GM21529 (cell line): Measurements from ENCODE around the gene CNN2.
A peak's percentile ranks its signal among the peaks of the same experiment; 100 is the strongest.

Experiments used
- ATAC-seq: cut with Tn5 transposase; IDR thresholded peaks from one replicate; pipeline ENCODE4 v1.9.1; 2021; ENCODE audit not compliant: unreplicated experiment

CNN2 gene

DNA sequence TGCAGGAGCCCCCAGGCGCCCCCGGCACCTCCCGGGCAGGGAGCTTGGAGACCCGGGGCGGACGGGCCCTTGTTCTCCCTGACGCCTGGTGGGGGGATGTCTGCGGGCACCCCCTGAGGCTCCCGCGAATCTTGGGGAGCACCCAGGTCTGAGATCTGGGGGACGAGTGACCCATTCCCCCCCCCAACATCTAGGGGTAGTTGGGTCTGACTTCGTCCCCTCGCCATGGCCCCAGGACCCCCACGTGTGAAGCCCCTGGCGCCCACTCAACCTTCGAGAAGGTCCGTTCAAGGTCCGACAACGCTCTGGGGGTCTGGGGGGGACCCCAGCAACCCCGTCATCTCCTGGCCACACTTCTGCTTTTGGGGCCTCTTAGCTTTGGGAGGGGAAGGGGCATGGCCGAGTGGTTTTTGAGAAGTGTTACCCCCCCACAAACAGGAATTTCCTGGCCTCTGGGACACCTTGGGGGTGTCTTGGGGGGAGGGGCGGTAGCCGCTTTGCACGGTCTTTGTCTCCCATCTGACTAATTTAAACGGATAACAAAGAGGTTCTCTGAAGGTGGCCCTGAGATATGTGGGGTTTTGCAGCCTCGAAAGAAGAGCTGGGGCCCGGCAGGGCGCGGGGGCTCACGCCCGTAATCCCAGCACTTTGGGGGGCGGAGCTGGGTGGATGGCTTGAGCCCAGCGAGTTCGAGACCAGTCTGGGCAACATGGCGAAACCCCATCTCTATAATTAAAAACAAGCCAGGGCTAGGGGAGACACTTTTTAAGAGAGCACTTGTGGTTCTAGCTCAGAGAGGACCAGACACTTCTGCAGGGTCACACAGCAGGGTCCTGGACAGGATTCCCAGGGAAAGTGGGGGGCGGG lies 608 bp downstream of the CNN2 start:
- ATAC-seq = no peak

DNA sequence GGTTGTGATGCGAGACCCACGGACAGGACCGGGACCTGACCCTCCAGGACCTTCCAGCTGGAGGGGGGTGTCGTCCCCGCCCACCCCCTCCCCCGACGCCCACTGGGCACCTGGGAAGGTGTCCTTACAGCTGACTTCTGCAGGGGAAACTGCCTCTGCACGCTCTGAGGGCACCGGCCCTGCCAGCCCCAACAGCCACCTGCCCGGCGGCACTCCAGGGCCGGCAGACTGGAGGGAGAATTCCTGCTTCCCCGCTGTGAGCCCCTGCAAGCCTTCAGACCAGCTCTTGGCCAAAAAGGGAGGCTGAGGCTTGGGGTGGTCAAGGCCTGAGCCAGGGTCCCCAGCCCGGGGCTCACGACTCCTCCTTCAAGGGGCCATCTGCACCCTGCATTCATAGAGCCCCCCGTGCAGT lies 1.2 kb downstream of the CNN2 start:
- ATAC-seq = no peak

DNA sequence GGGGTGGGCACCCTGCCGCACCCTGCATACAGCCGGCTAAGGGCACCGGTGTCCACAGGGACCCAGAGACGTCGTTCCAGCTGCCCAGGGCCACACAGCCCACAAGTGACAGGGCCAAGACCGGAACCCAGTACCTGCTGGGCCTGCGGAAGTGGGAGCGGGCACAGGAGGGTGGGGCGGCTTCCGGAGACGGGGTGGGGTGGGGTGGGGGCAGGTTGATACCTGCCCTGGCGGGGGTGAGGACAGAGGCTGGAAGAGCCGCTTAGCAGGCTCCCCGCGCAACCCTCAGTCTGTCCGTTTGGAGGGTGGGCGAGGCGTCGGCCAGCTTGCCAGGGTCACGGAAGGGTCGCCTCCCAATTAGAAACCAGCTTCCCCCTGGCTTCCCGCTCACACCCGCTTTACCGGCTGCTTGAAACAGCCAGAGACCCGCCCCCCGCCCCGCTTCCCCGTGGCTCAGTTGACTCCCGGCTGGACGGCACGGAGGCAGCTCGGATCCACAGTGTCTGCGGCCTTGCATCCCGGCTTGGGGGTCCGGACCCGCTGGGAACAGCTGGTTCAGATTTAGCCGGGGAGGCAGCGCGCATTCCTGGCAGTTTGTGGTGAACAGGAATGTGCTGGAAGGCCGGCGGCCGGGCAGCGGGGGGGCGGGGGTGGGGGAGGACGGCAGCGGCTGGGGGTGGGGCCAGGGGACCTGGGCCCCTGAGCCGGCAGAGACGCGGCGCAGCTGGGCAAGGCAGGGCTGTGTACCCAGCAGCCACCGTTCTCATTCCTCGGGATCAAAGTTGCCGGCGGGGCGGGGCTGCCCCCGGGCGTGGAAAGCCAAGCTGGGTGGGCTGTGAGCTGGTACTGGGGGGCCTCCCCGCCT lies 1.9 kb downstream of the CNN2 start:
- peak; percentile 36 for ATAC-seq

DNA sequence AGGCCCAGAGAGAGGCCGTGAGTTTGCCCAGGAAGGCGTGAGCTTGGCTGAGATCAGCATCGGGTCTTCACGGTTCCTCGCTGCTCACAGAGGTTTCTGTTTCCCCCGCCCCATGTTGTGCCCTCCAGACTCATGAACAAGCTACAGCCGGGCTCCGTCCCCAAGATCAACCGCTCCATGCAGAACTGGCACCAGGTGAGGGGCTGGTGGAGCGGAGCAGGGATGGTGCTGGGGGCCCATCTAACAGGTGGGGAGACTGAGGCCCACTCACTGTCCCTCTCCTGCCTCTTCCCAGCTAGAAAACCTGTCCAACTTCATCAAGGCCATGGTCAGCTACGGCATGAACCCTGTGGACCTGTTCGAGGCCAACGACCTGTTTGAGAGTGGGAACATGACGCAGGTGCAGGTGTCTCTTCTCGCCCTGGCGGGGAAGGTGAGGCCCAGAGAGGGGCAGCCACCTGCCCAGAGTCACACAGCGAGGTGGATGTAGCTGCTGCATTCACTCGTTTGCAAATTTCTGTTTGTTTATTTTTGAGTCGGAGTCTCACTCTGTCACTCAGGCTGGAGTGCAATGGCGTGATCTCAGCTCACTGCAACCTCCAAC lies 6.0 kb downstream of the CNN2 start:
- ATAC-seq = no peak

DNA sequence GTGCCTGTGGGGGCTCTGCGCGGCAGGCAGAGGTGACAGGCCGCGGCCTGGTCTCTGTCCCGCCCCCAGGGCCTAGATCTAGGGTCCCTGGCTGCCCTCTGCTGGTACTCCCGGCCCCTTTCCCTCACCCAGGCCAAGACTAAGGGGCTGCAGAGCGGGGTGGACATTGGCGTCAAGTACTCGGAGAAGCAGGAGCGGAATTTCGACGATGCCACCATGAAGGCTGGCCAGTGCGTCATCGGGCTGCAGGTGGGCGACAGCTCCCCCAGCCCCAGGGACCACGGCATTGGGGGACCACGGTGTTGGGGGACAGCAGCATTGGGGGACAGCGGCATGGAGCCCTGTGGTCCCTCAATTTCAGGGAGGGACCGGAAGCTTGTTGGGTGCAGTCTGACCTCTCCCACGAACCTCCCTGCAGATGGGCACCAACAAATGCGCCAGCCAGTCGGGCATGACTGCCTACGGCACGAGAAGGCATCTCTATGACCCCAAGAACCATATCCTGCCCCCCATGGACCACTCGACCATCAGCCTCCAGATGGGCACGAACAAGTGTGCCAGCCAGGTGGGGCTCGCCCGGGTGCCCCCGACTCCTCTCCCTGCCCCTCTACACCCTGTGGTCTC lies 9.7 kb downstream of the CNN2 start:
- ATAC-seq = no peak

DNA sequence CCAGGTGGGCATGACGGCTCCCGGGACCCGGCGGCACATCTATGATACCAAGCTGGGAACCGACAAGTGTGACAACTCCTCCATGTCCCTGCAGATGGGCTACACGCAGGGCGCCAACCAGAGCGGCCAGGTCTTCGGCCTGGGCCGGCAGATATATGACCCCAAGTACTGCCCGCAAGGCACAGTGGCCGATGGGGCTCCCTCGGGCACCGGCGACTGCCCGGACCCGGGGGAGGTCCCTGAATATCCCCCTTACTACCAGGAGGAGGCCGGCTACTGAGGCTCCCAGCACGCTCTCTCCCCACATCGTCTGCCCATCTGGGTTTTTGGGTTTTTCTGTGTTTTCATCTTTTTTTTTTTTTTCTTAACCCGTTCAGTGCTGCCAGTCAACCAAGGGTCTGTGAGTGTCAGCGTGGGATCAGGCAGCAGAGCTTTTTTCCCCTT lies 11.2 kb downstream of the CNN2 start:
- ATAC-seq = no peak

DNA sequence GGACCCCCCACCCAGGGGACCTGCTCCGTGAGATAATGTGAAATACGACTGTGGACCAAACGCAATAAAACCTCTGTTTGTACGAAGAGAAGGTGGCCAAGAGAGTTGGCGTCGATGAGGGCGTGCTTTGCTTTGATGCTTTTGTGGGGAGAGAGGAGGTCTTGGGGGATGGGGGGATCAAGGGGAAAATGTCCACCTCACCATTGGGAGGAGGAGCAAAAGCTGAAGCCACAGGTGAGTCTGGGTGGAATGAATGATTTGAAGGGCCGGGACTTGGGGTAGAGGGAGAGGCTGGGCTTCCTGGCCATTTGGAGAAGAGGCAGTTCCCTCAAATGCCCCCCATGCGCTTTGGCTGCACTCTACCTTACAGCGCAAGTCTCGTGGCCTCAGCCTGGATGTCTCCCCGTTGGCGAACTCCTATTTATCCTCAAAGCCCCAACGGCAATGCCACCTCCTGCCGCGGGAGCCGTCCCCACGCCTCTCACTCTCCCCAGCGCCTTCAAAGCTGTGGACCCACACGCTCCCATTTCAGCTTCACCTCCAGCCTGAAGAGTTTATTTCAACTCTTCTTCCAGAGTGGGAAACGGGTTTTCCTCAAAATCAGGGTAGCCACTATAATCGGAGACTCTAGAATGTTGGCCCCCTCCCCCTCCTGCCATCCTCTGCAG lies 12.7 kb downstream of the CNN2 start:
- no peak for ATAC-seq

DNA sequence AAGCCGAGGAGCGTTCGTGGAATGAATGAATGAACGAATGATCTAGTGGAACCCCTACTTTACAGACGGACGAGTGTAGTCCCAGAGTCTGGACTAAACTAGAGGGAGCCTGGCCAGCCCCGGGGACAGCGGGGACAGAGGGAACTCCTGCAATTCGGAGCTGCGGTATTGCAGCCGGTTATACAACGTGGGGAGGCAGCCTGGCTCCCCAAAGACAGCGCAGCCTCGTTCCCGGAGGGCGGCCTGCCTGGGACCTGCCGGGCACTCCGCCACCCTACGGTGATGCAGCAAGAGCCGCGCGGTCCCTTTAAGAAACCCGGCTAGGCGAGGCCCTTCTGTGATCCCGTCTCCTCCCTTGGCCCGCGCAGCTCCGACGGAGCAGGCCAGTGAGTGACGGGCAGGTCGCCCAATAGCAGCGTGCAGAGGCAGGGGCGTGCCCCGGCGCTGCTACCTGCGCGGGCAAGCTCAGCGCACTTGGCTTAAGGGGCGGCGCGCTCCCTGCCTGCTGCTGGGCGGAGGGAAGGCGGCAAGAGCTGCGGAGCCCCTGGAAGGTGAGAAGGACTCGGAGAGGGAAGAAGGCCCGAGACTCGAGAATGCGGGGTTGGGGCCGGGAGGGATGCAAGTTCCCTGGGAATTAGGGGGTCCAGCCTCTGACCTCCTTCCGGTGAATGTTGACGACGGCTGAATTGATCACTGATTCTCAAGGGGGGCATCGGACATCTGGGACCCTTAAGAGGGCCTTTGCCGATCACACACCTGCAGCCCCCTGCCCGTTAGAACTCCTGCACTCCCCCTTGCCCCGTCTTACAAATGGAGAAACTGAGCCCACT lies 13.5 kb downstream of the CNN2 start, which contains the start of gene ABCA7:
Gene ABCA7 (plus strand): TSS at position 462 of the 830 bp plus-strand sequence. CDS start 1,255 bp downstream, outside the sequence.
- ATAC-seq = peak; percentile 66

DNA sequence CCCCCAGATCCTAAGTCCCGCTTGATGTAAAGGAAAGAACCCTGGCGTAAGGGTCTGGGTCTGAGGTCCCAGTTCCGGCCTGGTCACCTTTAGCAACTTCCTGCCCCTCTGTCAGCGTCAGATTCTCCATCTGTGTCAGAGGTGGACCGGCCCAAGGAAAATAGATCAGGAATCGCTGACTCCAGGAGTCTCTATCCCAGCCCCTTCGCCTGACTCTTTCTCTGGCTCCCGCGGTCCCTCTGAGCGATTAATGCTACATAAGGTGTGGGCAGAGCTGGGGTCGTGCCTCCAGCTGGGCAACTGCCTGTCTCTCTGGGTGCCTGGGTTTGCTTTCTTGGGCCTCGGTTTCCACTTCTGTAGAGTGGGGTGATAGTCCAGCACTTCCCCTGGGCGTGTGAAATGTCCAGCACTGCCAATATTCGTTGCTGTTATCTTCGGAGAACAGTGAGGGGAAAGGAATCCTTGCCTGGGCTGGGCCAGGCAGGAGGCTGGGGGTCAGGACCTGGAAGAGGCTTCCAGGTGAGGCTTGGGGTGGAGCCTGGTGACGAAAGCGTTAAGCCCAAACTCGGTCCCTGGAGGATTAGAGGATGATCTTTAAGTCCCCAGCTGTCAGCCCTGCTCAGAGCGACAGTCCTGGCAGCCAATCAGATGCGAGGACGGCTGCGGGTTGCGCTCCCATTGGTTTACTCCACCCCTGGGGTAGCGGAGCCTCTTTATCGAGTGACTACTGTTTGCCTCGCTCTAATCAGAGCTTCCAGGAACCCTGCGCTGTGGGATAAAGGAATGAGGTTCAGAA lies 14.3 kb downstream of the CNN2 start:
- no peak for ATAC-seq

DNA sequence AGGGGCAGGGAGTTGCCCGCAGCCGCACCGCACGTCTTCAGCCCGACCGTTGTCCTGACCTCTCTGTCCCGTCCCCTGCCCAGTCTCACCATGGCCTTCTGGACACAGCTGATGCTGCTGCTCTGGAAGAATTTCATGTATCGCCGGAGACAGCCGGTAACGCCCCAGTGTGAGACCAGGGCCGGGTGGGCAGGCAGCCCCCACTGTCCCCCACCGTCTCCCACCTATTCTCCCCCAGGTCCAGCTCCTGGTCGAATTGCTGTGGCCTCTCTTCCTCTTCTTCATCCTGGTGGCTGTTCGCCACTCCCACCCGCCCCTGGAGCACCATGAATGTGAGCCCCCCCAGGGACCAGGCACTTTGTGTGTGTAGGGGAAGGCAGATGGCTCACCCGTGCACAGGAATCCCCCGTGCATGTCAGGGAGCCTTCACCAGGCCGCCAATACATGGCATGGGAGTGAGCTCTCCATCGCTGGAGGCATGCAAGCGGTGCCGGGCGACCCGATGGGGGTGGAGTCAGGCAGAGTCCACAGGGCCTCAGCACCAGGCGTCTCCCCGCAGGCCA lies 14.9 kb downstream of the CNN2 start:
- no peak for ATAC-seq

DNA sequence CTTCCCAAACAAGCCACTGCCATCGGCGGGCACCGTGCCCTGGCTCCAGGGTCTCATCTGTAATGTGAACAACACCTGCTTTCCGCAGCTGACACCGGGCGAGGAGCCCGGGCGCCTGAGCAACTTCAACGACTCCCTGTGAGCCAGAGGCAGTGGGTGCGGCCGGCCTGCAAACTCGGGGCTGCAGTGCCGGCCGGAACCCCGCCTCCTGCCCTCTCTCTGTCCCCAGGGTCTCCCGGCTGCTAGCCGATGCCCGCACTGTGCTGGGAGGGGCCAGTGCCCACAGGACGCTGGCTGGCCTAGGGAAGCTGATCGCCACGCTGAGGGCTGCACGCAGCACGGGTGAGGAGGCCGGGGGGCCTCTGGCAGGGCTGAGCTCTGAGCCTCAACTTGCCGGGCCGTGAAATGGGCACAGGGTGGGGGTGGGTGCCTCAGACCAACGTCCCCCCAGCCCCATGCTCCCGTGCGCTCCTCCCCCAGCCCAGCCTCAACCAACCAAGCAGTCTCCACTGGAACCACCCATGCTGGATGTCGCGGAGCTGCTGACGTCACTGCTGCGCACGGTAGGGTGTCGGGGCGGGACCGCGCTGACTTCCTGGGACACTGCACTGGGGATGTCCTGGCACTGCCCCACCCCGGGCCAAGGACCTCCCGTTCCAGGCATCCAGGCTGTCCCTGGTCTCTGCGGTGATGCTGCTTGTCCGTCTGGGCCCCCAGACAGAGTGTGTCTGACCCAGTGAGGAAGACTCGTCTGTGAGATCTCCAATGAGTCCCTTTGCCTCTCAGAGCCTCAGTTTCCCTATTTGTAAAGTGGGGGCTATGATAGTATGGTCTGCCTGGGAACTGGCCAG lies 15.7 kb downstream of the CNN2 start:
- no peak for ATAC-seq

DNA sequence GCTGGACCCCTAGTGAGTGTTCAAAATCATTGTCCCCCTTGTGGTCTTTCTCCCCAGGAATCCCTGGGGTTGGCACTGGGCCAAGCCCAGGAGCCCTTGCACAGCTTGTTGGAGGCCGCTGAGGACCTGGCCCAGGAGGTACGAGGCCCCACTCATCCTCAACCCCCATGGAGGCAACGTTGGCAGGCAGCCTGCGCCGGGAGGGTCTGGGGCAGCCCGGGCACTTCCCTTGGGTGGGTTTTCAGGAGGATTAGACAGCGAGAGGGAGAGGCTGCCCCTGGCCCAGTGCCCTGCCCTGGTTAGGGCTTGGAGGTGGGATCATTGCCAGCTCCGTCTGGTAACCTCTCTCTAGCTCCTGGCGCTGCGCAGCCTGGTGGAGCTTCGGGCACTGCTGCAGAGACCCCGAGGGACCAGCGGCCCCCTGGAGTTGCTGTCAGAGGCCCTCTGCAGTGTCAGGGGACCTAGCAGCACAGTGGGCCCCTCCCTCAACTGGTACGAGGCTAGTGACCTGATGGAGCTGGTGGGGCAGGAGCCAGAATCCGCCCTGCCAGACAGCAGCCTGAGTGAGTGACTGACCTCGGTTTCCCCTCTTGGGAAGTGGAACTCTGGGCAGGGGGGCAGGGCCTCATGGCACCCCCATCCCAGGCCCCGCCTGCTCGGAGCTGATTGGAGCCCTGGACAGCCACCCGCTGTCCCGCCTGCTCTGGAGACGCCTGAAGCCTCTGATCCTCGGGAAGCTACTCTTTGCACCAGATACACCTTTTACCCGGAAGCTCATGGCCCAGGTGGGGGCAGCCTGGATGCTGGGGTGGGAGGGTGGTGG lies 16.5 kb downstream of the CNN2 start:
- no peak for ATAC-seq

DNA sequence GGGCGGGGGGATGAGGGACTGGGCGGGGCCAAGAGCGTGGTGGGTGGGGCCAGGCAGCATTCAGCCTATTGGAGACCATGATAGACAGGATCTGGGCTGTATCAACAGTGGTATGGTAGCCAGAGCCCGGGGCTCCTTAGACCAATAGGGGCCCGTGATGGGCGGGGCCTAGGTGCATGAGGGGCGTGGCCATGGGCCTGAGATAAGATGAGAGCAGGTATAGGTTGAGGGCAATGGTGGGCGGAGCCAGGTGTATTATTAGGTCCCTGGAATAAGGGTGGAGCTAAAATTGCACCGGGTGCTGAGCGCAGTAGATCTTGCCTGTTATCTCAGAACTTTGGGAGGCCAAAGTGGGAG lies 18.8 kb downstream of the CNN2 start:
- no peak for ATAC-seq

DNA sequence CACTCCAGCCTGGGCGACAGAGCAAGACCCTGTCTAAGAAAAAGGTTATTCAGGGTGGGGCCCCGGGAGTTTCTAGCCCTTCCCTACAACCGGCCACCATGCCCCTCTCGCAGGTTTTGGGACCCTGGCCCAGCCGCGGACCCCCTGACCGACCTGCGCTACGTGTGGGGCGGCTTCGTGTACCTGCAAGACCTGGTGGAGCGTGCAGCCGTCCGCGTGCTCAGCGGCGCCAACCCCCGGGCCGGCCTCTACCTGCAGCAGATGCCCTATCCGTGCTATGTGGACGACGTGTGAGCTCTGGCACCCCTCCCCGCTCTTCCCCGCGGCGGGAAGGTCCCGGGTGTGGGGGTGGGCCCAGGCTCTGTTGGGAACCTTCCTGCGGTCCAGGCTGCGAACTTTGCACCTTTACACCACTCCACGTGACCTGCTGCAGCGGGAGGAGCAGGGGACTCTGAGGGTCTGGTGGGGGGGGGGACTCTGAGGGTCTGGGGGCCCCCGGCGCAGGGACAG lies 19.8 kb downstream of the CNN2 start:
- ATAC-seq = no peak

DNA sequence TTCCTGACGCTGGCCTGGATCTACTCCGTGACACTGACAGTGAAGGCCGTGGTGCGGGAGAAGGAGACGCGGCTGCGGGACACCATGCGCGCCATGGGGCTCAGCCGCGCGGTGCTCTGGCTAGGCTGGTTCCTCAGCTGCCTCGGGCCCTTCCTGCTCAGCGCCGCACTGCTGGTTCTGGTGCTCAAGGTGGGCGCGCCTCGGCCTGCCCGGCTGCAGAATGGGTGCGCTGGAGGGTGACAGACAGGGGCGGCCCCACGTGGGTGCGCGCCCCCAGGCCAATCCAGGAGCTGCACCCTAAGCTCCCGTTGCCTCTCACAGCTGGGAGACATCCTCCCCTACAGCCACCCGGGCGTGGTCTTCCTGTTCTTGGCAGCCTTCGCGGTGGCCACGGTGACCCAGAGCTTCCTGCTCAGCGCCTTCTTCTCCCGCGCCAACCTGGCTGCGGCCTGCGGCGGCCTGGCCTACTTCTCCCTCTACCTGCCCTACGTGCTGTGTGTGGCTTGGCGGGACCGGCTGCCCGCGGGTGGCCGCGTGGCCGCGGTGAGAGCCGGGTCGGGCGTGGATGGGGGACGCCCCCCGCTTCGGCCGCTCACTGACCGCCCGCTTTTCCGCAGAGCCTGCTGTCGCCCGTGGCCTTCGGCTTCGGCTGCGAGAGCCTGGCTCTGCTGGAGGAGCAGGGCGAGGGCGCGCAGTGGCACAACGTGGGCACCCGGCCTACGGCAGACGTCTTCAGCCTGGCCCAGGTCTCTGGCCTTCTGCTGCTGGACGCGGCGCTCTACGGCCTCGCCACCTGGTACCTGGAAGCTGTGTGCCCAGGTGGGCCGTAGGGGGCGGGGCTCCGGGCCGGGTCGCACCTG lies 20.7 kb downstream of the CNN2 start:
- ATAC-seq = no peak

DNA sequence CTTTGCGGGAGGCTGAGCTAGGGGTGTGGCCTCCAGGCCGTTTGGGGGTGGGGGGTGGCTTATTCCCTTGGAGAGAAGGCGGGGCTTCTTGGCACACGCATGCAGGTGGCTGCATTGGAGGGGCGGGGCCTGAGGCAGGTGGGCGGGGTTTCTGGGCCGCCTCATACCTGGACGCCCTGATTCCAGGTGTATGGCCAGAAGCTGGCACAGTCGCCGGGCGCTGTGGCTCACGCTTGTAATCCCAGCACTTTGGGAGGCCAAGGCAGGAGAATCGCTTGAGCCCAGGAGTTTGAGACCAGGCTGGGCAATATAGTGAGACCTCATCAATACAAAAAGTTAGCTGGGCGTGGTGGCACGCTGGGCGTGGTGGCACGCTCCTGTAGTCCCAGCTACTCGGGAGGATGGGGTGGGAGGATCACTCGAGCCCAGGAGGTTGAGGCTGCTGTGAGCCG lies 21.3 kb downstream of the CNN2 start:
- no peak for ATAC-seq
